ENCODE data around the gene SYNE3.
A peak's percentile ranks its signal among the peaks of the same experiment; 100 is the strongest.

Gene SYNE3, protein sequence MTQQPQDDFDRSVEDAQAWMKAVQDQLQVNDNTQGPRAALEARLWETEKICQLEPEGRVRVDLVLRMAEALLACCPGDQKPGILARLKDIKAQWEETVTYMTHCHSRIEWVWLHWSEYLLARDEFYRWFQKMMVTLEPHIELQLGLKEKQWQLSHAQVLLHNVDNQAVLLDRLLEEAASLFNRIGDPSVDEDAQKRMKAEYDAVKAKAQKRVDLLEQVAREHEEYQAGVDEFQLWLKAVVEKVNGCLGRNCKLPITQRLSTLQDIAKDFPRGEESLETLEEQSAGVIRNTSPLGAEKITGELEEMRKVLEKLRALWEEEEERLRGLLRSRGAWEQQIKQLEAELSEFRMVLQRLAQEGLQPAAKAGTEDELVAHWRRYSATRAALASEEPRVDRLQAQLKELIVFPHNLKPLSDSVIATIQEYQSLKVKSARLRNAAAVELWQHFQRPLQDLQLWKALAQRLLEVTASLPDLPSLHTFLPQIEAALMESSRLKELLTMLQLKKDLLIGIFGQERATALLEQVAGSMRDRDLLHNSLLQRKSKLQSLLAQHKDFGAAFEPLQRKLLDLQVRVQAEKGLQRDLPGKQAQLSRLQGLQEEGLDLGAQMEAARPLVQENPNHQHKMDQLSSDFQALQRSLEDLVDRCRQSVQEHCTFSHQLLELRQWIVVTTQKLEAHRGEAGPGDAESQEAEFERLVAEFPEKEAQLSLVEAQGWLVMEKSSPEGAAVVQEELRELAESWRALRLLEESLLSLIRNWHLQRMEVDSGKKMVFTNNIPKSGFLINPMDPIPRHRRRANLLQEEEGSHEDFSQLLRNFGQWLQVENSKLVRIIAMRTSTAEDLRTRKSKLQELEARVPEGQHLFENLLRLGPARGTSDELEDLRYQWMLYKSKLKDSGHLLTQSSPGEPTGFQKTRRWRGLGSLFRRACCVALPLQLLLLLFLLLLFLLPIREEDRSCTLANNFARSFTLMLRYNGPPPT

GRCh38 chr14:95516554-95517181 lies at the start of gene SYNE3:
Gene SYNE3, minus strand, starts transcription at chr14:95516650. Its CDS starts 40,829 bp downstream, at chr14:95475821.
- peak; percentile 68 for DNase-seq

DNA sequence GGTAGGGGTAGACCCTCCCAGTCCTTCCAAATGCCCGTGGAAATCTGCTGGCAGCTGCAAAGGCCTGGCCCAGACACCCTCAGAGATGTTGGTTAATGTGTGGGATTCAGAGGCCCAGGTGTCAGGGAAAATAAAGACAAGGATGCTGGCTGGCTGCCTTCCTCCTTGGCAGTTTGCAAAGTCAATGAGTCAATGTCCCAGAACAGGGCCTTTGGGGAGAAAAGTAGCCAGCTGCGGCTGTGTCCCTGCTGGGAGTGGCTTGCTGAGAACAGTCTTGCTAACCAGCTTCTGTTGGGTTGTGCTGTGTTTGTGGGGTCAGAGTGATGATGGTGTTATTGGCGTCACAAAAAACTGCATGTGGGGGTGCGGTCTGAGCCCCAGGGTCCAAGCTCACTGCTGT lies 47.6 kb upstream of the SYNE3 start:
- DNase-seq = no peak

DNA sequence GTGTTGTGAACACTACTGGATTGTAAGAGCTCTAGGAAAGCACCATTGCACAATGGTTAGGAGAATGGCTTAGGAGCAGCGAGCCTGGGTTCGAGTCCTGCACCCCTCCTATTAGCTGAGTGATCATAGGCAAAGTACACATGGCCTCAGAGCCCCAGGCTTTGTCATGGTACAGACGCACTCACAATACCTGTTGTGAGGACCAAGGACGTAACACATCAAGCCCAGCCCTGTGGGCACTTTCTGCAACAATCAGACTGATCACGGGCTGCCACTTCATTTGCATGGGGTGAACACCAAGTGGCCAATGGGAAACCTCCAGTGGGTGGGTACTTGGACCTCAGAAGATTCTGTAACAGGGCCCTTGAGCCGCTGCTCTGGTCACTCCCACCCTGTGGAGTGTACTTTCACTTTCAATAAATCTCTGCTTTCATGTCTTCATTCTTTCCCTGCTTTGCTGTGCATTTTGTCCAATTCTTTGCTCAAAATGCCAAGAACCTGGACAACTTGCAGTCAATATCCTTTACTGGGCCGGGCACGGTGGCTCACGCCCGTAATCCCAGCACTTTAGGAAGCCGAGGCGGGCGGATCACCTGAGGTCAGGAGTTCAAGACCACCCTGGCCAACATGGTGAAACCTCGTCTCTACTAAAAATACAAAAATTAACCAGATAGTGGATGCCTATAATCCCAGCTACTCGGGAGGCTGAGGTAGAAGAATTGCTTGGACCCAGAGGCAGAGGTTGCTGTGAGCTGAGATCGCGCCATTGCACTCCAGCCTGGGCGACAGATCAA lies 46.6 kb upstream of the SYNE3 start:
- DNase-seq = no peak

DNA sequence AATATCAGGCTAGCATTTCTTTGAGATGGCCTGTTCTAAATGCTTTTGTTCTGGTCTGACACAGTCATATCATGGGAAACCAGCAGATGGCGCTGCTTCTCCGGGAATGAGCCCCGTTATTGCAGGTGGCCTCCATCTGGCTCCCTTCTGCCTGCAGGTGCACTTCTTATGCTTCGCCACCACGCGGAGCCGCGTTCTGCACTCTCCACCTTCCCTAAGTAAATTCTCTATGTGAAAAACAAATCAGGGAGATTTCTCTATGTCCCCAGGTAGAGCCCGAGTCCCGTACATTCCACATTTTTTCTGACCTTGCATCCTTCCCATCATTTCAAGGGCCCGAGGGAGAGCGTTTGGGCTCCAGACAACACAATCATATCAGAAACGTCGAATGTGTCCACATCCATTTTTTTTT lies 44.6 kb upstream of the SYNE3 start:
- peak; percentile 79 for DNase-seq

DNA sequence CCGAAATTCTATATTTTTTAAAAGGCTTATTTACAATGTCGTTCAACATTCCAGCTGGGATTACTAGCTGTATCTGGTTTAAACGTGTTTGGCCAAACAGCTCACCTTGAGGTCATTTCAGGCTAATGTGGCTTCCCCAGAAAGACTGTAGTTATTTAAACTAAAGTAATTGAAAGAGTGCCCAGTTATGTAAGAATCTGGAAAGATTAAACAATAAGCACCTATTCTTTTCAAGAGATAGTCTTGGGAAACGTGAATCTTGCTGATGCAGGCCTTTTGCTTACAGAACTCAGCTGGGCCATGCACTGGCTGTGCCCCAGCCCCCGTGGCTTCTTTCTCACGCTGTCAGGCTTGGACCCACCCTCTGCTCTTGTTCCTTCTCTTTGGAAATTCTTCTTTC lies 42.8 kb upstream of the SYNE3 start:
- no peak for DNase-seq

- no peak for DNase-seq
Measured at GRCh38 chr14:95557832-95558231, 41.4 kb upstream of the SYNE3 start.

DNA sequence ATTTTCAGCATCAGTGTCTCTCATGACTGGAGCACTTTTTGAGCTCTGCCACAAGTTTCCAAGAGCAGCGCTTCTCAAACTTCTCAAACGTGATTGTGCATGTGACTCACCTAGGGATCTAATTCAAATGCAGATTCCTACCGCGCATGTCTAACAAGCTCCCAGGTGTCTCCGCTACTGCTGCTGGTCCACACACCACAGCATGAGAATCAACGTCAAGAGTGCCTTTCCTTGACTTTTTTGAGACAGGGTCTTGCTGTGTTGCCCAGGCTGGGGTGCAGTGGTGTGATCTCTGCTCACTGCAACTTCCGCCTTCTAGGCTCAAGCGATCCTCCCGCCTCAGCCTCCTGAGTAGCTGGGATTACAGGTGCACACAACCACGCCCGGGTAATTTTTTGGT lies 40.8 kb upstream of the SYNE3 start:
- no peak for DNase-seq

- DNase-seq = no peak
Measured at GRCh38 chr14:95555053-95555452, 38.6 kb upstream of the SYNE3 start.

- no peak for DNase-seq
Measured at GRCh38 chr14:95553141-95553540, 36.7 kb upstream of the SYNE3 start.

GRCh38 chr14:95551435-95551834 lies 35.0 kb upstream of the SYNE3 start:
- no peak for DNase-seq

DNA sequence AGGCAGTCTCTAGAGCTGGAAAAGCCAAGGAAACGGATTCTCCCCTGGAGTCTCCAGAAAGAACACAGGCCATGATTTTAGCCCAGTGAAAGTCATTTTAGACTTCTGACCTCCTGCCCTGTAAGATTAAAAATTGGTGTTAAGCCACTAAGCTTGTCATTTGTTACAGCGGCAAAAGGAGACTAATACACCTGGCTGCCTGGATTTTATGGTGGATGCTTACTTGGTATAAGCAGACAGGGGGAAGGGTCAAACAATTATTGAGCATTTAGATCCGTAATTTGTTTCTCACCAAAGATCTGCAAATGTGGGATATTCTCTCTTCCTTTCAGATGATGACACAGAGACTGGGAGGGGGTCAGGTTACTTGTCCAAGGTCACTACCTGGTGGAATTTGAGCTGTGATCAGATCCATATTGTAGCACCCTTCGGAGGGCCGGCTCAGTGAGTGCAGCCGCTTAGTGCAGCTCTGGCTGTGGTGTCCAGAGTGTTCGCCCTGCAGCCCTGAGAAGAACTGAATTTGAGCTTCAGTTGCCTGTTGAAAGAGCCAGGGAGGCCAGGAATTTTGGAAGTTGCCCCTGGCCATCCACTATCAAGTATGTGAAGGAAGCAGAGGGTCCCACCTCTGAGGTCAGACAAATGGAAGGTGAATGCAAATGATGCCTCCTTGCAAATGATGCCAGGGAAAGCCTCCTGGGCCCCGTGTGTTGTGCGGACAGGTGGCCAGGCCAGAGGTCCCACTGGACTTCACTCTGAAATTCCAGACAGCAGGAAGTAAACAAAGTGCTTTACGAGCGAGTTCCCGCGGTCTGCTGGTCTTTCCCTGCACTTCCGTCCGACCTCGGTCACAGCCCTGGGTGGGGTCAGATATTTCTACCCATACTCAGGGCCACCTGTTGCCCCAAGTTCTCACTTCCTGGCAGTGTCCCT lies 33.5 kb upstream of the SYNE3 start:
- no peak for DNase-seq

DNA sequence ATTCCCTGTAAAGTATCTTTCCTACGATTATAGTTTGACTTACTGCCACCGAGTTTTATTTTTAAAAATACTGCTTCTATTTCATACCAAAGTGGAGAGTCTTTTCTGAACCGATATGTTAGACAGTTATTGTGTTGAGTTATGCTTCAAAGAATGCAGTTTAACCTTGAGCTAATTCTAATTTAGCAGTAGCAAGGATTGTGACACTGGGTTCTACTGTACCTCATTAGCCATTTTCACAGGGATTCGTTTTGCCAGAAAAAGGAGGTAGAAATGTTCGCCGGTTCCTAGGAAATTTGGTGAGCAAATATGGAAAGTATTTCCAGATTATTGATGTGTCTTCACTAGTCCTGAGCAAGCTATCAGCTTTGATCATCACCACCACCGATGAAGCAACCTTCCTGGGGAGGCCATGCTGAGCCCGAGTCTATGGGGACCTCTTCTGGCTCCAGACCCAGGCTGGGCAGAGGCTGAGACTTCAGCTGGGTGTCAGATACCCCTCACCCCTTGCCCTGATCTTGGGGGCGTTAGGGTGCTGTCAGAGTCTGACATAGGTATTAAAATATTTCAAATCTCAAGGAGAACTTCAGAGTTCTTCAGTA lies 32.0 kb upstream of the SYNE3 start:
- DNase-seq = no peak

DNA sequence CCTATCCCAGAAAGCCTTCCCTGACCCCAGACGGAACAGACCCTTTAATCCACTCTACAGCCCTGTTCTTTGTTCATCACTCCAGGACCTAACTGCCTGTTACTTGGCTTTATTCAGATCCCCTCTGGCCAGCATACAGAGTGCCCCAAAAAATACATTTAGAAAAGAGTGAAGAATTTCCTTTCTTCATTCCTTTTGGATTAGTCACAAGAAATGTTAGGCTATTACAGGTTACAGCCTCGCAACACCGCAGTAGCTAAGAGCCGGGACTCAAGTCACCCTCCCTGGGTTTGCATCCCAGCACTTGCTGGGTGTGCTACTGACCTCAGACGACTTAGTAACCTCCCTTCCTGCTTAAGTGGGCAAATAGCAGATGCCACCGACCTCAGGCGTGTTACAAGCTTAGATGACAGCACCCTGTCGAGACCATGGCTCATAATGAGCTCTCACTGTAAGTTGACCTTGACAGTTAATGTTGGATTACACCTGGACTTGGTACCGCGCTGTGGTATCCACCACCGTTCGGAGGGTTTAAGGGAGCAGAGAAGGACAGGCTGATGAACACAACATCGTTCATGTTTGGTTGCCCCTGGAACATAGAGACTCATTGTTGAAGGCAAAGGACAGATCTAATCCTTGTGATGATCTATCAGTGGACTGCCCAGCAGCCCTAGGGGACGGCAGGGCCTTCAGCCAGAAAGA lies 31.3 kb upstream of the SYNE3 start:
- DNase-seq = no peak

- DNase-seq = no peak
Measured at GRCh38 chr14:95547272-95547625, 30.8 kb upstream of the SYNE3 start.

- no peak for DNase-seq
Measured at GRCh38 chr14:95545515-95546168, 29.2 kb upstream of the SYNE3 start.

DNA sequence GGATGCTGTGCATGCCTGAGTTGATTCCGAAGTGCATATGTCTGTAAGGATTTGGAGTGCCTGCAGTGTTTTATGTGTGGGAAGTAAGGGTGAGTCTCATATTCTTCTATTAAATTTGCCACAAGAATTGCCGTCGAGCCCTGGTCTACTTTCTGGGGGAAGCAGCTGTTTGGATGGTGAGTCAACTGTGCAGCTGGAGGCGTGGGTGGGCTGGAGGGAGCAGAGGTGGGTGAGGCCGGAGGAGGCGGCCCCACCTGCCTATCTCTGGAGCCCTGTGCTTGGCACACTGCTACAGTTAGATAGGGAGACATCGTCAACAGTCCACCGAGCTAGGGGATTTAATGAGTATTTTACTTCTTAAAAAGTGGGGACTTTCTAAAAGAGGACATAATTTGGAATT lies 28.1 kb upstream of the SYNE3 start:
- DNase-seq = no peak

DNA sequence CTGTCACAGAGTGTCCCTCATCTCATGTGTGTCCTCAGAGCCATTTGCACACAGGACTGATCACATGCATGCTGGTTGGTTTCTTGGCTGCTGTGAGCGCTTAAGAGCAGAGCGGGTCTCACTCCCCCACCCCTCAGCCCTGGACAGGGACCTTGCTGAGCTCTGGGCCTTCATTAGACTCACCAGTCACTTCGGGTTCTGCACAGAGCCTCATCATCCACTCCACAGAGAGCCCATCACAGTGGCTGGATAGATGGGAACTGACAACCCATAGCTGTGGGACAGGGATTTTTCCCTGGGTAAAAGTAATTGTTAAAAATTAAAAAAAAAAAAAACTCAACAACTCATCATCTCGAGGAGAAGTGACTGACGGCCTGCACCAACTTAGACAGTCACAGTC lies 26.6 kb upstream of the SYNE3 start:
- DNase-seq = no peak

- DNase-seq = no peak
Measured at GRCh38 chr14:95541932-95542930, 25.8 kb upstream of the SYNE3 start.

- no peak for DNase-seq
Measured at GRCh38 chr14:95541346-95541745, 24.9 kb upstream of the SYNE3 start.
